Omental fat pad (tissue), 4 donors: ENCODE data around the gene DOK6. TPM values are rescaled to one million over a fixed set of nuclear protein-coding genes. Genes with fewer than 3 reads are reported as not detected.

Experiments used
- ATAC-seq: fragments of 150-250 bp; one replicate; pipeline ENCODE4 v1.9.1; 2016; ENCODE audit warnings: mild to moderate bottlenecking, moderate library complexity; ENCODE audit not compliant: low FRiP score
- DNase-seq: peaks from one replicate; pipeline ENCODE4 v3.0.0-alpha.2; 2019; ENCODE audit warnings: low spot score
- total RNA-seq, 4 donors: library from RNA; depleted of rRNA; stranded (reverse); fragments of >200 nt; gene quantifications; one replicate each; pipeline ENCODE4 v1.1.0, GENCODE V29; 2016
- TF ChIP-seq, protein P1 (sequence below), 3 donors: fragments of 450-650 bp; IDR thresholded peaks; one replicate each; pipeline ENCODE4 v1.5.1; 2016 to 2017; ENCODE audit warnings: antibody characterized with exemption in 3 of 3, mild to moderate bottlenecking in 3 of 3, moderate library complexity in 2 of 3

DOK6 gene
- total RNA-seq, 4 donors from 2014 or later: 0.19 to 2.7 (median 1.5) TPM

DNA sequence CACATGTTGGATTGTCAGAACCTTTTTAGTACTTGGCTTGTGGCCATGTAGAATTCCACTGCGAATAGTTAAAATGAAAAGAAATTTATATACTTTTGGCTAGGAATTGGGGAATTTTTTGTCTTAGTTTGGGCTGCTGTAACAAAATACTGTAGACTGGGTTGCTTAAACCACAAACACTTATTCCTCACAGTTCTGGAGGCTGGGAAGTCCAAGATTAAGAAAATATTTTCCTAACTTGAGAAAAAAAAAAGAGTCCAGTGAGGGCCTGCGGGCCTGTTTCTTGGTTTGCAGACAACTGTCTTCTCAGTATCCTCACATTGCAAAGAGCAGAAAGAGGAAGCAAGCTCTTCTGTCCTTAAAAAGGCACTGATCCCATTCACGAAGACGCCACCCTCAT lies 465.1 kb downstream of the DOK6 start:
- TF ChIP-seq, protein P1, sequence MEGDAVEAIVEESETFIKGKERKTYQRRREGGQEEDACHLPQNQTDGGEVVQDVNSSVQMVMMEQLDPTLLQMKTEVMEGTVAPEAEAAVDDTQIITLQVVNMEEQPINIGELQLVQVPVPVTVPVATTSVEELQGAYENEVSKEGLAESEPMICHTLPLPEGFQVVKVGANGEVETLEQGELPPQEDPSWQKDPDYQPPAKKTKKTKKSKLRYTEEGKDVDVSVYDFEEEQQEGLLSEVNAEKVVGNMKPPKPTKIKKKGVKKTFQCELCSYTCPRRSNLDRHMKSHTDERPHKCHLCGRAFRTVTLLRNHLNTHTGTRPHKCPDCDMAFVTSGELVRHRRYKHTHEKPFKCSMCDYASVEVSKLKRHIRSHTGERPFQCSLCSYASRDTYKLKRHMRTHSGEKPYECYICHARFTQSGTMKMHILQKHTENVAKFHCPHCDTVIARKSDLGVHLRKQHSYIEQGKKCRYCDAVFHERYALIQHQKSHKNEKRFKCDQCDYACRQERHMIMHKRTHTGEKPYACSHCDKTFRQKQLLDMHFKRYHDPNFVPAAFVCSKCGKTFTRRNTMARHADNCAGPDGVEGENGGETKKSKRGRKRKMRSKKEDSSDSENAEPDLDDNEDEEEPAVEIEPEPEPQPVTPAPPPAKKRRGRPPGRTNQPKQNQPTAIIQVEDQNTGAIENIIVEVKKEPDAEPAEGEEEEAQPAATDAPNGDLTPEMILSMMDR (IDR thresholded peaks at IDR 0.05): no peak
- DNase-seq (no peak), ATAC-seq (no peak)

DNA sequence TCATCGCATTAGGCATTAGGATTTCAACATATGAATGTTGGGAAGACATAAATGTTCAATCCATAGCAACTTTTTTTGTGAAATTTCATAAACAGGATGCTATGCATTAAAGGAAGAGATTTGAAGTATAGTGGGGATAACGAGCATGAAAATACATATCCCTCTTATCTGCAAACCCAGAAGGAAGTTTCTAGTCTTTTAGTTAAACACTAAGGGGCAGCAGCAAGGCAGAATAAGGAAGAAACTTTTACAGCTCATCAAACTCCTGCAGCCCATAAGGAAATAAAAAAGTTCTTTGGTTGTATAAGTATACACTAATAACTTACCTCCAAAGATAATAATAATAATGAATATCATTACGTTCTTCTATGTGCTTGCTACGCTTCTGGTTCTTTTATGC lies 465.5 kb downstream of the DOK6 start:
- TF ChIP-seq, protein P1 (IDR thresholded peaks at IDR 0.05): no peak
- no peak for DNase-seq
- no peak for ATAC-seq

DNA sequence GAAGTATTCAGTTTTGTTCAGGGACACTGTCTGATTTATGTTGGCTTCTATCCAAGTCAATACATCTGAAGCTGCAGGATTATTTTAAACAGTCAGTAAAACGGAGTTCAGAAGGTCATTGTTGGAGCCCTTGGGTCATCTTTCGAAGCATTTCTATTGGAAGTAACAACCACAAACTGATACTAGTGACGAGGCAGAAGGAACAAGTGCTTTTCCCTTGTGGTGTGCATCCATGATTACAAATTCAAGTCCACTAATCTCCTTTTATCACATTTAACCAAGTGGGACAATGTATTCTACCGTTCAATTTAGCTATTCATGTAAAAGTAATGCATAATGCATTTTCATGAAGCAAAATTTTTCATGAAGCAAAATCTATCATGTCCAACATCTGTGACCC lies 470.0 kb downstream of the DOK6 start:
- DNase-seq (no peak), ATAC-seq (no peak)
- TF ChIP-seq, protein P1 (IDR thresholded peaks at IDR 0.05): no peak

DNA sequence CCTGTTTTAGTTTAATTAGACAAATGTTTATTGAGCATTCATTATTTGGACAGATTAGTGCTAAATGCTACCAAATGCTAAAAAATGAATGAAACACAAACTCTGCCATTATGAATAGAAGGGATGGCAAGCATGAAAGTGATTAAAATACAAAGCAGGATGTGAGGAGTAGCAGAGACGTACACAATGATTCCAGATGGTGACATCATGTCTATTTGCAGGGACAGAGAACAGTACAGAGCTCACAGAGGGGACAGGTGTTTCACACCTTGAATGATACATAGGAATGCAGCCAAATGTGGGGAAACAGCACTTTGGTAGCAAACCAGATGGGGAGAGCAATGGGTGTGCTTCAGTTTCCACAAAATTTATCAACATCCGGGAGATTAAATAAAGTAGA lies 470.7 kb downstream of the DOK6 start:
- TF ChIP-seq, protein P1 (IDR thresholded peaks at IDR 0.05): no peak
- DNase-seq (no peak), ATAC-seq (no peak)

DNA sequence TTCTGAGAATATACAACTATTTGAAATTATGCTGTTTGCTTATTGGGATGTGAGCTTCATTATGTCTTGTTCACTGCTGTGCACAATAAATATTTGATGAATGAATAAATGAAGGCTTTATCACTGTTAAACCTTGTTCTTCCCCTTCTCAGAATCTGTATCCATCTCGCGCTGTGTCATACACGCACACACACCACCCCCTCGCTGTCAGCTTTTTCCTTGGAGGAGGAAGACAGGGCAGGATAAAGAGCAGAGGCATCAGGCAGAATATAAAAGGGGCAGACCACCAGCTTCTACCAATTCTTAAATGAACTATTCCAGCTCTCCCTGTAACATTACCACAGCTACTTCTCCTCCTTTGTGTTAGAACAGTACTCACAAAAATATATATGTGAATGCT lies 472.0 kb downstream of the DOK6 start:
- TF ChIP-seq, protein P1 (IDR thresholded peaks at IDR 0.05): no peak
- ATAC-seq (no peak), DNase-seq (no peak)

DNA sequence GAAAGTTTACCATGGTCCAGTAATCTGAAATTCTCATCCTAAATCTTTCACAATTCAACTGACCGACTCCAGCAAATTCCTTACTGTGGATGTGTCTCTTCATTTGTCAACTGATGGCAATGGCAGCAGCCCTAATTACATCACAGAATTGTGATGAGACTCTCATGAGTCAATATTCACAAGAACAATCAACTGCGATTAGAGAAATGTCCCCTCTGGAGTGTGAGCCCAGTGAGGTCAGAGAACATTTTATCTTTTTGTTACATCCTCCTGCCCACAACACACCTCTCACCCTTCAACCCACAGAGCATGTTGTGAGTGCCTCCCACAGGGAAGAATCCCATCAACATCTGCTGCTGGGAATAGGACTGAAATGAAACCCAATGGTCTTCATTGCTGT lies 473.4 kb downstream of the DOK6 start:
- TF ChIP-seq, protein P1 (IDR thresholded peaks at IDR 0.05): no peak
- DNase-seq: no peak
- no peak for ATAC-seq

DNA sequence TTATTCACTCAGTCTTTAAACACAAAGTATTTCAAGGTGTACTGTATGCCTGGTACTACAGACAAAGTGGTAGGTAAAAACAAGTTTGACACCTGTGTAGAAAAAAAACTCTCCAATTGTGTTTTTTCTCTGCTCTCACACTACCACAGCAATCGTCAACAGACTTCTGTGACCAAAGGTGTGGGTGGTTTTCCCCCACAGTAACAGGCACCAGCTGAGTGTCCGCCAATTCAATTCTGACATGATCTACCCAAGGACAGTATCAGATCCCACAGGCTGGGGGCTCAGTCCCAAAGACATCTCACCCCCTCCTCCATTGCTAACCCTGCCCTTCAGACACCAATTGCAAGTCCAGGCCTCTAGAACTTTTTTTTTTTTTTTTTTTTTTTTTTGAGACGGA lies 475.8 kb downstream of the DOK6 start:
- TF ChIP-seq, protein P1 (IDR thresholded peaks at IDR 0.05): no peak
- ATAC-seq: no peak
- DNase-seq: no peak
